Esophagus squamous epithelium (tissue), 5 donors: ENCODE data around the gene ZSCAN12. TPM values are rescaled to one million over a fixed set of nuclear protein-coding genes. Genes with fewer than 3 reads are reported as not detected.
"Not testable (repeated sequence)": the region's sequence is repeated elsewhere in the genome, so short reads cannot be mapped to it uniquely, and the experiment has no call there.

Experiments used
- DNase-seq: peaks from one replicate; lab custom pipeline; 2025; lab: John Stamatoyannopoulos, UW
- H3K27ac ChIP-seq, 4 donors: fragments of 200-600 bp; sonication (generic); one replicate each; pipeline ENCODE4 v1.5.1; 2016 to 2019; ENCODE audit warnings: mild to moderate bottlenecking in 1 of 4
- H3K27me3 ChIP-seq, 4 donors: fragments of 200-600 bp; sonication (generic); 1 replicate in 3 of 4; 2 replicates in 1 of 4; pipeline versions ENCODE4 v1.5.1 to v1.6.0; 2017 to 2021; ENCODE audit warnings: antibody characterized with exemption in 1 of 4
- H3K36me3 ChIP-seq, 3 donors: fragments of 200-600 bp; sonication (generic); one replicate each; pipeline ENCODE4 v1.5.1; 2016 to 2019
- H3K4me1 ChIP-seq, 3 donors: fragments of 200-600 bp; sonication (generic); one replicate each; pipeline ENCODE4 v1.5.1; 2017 to 2019
- H3K4me3 ChIP-seq, 4 donors: fragments of 200-600 bp; sonication (generic); 1 replicate in 3 of 4; 2 replicates in 1 of 4; pipeline ENCODE4 v1.5.1; 2016 to 2019; ENCODE audit warnings: mild to moderate bottlenecking in 2 of 4, moderate library complexity in 1 of 4
- H3K9me3 ChIP-seq, 3 donors: fragments of 200-600 bp; sonication (generic); one replicate each; pipeline ENCODE4 v1.5.1; 2016 to 2019
- POLR2A ChIP-seq, 4 donors: fragments of 450-650 bp; IDR thresholded peaks; one replicate each; pipeline ENCODE4 v1.6.1; 2017; ENCODE audit warnings: antibody characterized with exemption in 4 of 4, mild to moderate bottlenecking in 4 of 4, moderate library complexity in 3 of 4
- WGBS, 2 donors: methylation state at CpG; one replicate each; pipeline ENCODE4 v1.1.5; 2018; 5-methylcytosine and 5-hydroxymethylcytosine counted together
- intact Hi-C: fragments of 100-400 bp; cut with DNase I; formaldehyde crosslinking; loops from one replicate; pipeline ENCODE4 v1.15.0; 2022
- total RNA-seq, 4 donors: library from RNA; depleted of rRNA; stranded (reverse); fragments of >200 nt; gene quantifications; one replicate each; pipeline ENCODE4 v1.1.0, GENCODE V29; 2016
- TF ChIP-seq, protein P1 (sequence below), 6 experiments: fragments of 450-650 bp in 4 of 6; fragments of 200-600 bp in 2 of 6; sonication (generic) in 2 of 6; IDR thresholded peaks; one replicate each; pipeline ENCODE4 v1.5.1; 2016 to 2019; ENCODE audit warnings: antibody characterized with exemption in 6 of 6, mild to moderate bottlenecking in 4 of 6, moderate library complexity in 4 of 6
- donor health status: DM: yes; HTN: yes; CAD: no.

ZSCAN12 gene
- total RNA-seq, 4 donors from 2014 or later: 1.3 to 4.0 (median 2.2) TPM

DNA sequence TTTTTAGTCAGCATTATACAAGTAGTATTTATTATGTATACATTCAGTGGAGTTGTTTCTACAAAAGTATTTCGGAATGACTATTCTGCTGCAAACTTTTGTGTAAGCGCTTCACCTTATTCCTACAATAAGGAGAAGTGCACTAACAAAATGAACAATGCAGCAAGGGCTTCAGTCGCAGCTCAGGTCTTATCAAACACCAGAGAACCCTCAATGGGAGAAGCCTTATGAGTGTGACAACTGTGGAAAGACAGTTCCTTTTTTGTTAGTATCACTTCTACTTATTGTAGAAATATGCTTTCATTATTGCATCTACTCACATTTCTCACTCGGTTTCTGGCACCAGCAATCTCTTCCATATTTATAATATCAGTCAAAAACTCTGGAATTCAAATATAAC lies 31.0 kb downstream of the ZSCAN12 start:
- Histone ChIP-seq H3K4me1 (no peaks in the 10 kb centered on the region), H3K9me3 (no peaks in the 10 kb centered on the region), H3K27ac (no peak overlapping the region), H3K27me3 (no peaks in the 10 kb centered on the region), H3K36me3 (peaks cover 3 to 33% (median 15%) of the 10 kb centered on the region in 3 donors), H3K4me3 (no peak overlapping the region)
- 77 to 94% methylated on average over 4 of the region's 4 CpGs for WGBS, 2 donors
- intact Hi-C loops: no loop called here
- DNase-seq: no peak
- TF ChIP-seq, protein P1, sequence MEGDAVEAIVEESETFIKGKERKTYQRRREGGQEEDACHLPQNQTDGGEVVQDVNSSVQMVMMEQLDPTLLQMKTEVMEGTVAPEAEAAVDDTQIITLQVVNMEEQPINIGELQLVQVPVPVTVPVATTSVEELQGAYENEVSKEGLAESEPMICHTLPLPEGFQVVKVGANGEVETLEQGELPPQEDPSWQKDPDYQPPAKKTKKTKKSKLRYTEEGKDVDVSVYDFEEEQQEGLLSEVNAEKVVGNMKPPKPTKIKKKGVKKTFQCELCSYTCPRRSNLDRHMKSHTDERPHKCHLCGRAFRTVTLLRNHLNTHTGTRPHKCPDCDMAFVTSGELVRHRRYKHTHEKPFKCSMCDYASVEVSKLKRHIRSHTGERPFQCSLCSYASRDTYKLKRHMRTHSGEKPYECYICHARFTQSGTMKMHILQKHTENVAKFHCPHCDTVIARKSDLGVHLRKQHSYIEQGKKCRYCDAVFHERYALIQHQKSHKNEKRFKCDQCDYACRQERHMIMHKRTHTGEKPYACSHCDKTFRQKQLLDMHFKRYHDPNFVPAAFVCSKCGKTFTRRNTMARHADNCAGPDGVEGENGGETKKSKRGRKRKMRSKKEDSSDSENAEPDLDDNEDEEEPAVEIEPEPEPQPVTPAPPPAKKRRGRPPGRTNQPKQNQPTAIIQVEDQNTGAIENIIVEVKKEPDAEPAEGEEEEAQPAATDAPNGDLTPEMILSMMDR (IDR thresholded peaks at IDR 0.05): no peak
- TF ChIP-seq POLR2A (IDR thresholded peaks at IDR 0.05): no peak

DNA sequence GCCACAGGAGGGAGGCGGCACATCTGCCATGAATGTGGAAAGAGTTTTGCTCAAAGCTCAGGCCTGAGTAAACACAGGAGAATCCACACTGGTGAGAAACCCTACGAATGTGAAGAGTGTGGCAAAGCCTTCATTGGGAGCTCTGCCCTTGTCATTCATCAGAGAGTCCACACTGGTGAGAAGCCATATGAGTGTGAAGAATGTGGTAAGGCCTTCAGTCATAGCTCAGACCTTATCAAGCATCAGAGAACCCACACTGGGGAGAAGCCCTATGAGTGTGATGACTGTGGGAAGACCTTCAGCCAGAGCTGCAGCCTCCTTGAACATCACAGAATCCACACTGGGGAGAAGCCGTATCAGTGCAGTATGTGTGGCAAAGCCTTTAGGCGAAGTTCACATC lies 34.0 kb downstream of the ZSCAN12 start:
- DNase-seq, H3K4me1 ChIP-seq, intact Hi-C loops, H3K27ac ChIP-seq, H3K4me3 ChIP-seq, H3K9me3 ChIP-seq, H3K27me3 ChIP-seq: not testable (repeated sequence)
- H3K36me3 ChIP-seq: peaks cover 3 to 59% (median 15%) of the 10 kb centered on the region in 3 donors
- WGBS, 2 donors: 92% methylated on average over 4 of the region's 4 CpGs

DNA sequence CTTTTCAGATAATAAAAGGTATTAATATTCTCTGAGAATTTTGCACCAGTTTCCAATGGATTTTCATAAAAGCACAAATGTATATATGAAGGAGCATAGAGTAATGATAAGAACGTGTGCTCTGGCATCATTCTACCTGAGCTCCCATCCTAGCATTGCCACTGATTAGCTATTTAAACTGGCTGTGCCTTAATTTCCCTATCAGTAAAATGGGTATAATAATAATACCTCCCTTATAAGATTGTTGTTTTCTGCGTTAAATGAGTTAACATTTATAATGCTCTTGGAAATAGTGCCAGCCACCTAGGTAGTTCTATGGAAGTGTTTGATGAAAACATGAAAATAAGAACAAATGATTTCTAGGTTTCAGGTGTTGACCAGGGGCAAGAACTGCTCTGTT lies 38.6 kb downstream of the ZSCAN12 start:
- Histone ChIP-seq H3K4me3 (no peak overlapping the region), H3K4me1 (peaks cover 8 to 11% (median 9%) of the 10 kb centered on the region in 3 donors), H3K27ac (no peak overlapping the region), H3K36me3 (peaks cover 3 to 66% (median 13%) of the 10 kb centered on the region in 3 donors), H3K27me3 (no peaks in the 10 kb centered on the region), H3K9me3 (no peaks in the 10 kb centered on the region)
- 89 to 93% methylated on average over 2 of the region's 2 CpGs for WGBS, 2 donors
- intact Hi-C loops: no loop called here
- no peak for DNase-seq
- TF ChIP-seq POLR2A (IDR thresholded peaks at IDR 0.05): no peak
- TF ChIP-seq, protein P1 (IDR thresholded peaks at IDR 0.05): no peak

DNA sequence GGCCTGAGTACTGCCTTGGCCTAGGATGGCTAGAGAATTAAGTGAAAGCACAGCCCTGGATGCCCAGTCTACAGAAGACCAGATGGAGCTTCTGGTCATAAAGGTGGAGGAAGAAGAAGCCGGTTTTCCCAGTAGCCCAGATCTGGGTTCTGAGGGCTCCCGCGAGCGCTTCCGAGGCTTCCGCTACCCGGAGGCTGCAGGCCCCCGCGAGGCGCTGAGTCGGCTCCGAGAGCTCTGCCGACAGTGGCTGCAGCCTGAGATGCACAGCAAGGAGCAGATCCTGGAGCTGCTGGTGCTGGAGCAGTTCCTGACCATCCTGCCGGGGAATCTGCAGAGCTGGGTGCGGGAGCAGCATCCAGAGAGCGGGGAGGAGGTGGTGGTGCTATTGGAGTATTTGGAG lies 40.0 kb downstream of the ZSCAN12 start:
- peaks cover 0 to 52% (median 0%) of the 10 kb centered on the region in 3 donors for H3K36me3 ChIP-seq
- not testable (repeated sequence) for DNase-seq, H3K4me3 ChIP-seq, H3K27ac ChIP-seq, H3K9me3 ChIP-seq, H3K27me3 ChIP-seq
- H3K4me1 ChIP-seq: peaks cover 17 to 24% (median 21%) of the 10 kb centered on the region in 3 donors
- intact Hi-C loops: loop anchor here (10.0 kb wide), 1 partner anchor 225 kb away; no protein-coding TSS in a partner anchor
- 86 to 90% methylated on average over 2 to 9 of the region's 16 CpGs for WGBS, 2 donors

DNA sequence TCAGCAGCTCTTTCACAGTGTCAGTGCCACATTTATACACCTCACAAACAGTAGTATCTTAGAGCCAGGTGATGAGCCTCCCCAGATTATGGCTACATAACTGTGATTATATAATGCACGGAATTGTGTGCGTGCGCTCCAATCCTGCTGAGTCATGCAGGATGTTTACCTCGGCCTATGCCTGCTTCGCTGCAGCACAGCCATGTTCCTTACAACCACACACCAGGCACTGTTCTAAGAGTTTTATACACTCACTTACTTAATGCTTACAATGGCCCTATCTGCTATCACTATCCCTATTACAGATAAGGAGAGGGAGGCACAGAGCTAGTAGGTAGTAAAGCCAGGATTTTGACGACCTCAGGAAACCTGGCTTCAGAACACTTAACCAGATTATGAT lies 42.5 kb downstream of the ZSCAN12 start:
- no peak overlapping the region for H3K4me3 ChIP-seq
- peaks cover 0 to 29% (median 0%) of the 10 kb centered on the region in 3 donors for H3K36me3 ChIP-seq
- no peaks in the 10 kb centered on the region for H3K9me3 ChIP-seq
- no peak for TF ChIP-seq POLR2A (IDR thresholded peaks at IDR 0.05)
- TF ChIP-seq, protein P1 (IDR thresholded peaks at IDR 0.05): no peak
- intact Hi-C loops: loop anchor here (10.0 kb wide), 1 partner anchor 222 kb away; no protein-coding TSS in a partner anchor
- H3K4me1 ChIP-seq: peaks cover 24 to 49% (median 25%) of the 10 kb centered on the region in 3 donors
- H3K27ac ChIP-seq: peak overlapping the region in 3 of 4 donors; percentile 84 to 88 (median 85)
- 49 to 58% methylated on average over 6 of the region's 6 CpGs for WGBS, 2 donors
- no peak for DNase-seq
- no peaks in the 10 kb centered on the region for H3K27me3 ChIP-seq

DNA sequence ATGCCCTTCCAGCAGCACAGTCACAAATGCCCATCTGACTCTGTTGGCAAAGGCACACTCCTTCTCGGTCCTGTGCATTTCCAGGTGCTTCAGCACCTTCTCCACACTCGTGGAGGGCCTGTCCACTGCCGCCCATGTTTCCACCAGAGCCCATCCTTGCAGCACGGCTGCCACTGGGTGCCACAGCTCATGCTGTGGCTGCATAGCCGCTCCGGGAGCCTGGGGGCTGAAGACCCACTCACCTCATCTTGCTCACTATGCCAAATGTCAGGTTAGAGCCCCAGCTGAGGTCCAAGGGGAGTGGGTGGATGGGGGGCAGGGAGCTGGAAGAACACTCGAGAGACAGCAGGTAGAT lies 42.9 kb downstream of the ZSCAN12 start:
- Histone ChIP-seq H3K36me3 (peaks cover 0 to 25% (median 0%) of the 10 kb centered on the region in 3 donors), H3K4me1 (peaks cover 24 to 52% (median 25%) of the 10 kb centered on the region in 3 donors), H3K4me3 (peak overlapping the region in 2 of 4 donors; percentile 57 to 66), H3K27me3 (no peaks in the 10 kb centered on the region), H3K27ac (peak overlapping the region; percentile 84 to 92 (median 86)), H3K9me3 (no peaks in the 10 kb centered on the region)
- no peak for TF ChIP-seq POLR2A (IDR thresholded peaks at IDR 0.05)
- TF ChIP-seq, protein P1 (IDR thresholded peaks at IDR 0.05): no peak
- no peak for DNase-seq
- WGBS, 2 donors: 67 to 80% methylated on average over 1 to 3 of the region's 7 CpGs
- intact Hi-C loops: loop anchor here (10.0 kb wide), 1 partner anchor 222 kb away; no protein-coding TSS in a partner anchor
